ENCODE results near the gene MIOX.

DNA sequence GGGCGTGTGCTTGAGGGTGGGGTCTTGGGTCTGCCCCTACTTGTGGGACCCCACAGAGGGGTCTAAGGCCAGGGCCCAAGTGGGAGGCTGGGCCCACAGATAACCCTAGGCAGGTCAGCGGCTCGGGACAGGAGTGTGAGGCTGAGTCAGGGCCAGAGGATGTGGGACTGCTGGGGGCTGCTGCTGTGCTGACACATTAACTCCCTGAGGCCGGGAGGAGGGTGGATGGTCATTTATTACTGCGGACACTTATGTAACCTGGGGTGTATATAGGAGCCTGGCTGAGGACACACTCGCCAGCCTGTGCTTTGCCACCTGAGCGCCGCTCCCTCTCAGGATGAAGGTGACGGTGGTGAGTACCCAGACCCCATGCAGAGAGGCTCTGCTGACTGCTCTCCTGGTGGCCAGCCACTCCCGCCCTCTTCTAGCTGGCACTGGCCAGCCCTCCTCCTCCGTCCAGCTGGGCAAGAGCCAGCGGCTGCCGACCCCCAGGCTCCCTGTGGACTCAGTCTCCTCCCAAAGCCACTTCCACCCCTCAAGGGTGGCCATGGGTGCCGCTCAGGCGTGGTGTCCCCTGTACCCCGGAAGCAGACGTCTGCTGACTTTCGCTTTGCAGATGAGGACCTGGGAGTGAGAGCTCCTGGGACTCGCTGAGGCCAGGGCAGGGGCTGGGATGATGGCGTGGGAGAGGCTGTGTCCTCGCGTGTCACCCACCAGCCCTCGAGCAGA lies at the start of gene MIOX:
- TF ChIP-seq, protein P1, sequence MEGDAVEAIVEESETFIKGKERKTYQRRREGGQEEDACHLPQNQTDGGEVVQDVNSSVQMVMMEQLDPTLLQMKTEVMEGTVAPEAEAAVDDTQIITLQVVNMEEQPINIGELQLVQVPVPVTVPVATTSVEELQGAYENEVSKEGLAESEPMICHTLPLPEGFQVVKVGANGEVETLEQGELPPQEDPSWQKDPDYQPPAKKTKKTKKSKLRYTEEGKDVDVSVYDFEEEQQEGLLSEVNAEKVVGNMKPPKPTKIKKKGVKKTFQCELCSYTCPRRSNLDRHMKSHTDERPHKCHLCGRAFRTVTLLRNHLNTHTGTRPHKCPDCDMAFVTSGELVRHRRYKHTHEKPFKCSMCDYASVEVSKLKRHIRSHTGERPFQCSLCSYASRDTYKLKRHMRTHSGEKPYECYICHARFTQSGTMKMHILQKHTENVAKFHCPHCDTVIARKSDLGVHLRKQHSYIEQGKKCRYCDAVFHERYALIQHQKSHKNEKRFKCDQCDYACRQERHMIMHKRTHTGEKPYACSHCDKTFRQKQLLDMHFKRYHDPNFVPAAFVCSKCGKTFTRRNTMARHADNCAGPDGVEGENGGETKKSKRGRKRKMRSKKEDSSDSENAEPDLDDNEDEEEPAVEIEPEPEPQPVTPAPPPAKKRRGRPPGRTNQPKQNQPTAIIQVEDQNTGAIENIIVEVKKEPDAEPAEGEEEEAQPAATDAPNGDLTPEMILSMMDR (IDR thresholded peaks at IDR 0.05; ENCODE audit: poor library complexity, severe bottlenecking) = no peak
- TF ChIP-seq POLR2AphosphoS5 (IDR thresholded peaks at IDR 0.05) (no peak), RAD21 (conservative IDR thresholded peaks at IDR 0.05) (no peak), SMC3 (conservative IDR thresholded peaks at IDR 0.05; ENCODE audit: poor library complexity) (no peak), EZH2 (IDR thresholded peaks at IDR 0.05; ENCODE audit: borderline replicate concordance, insufficient read depth, low read length, poor library complexity, severe bottlenecking) (no peak), MXI1 (conservative IDR thresholded peaks at IDR 0.05; ENCODE audit: poor library complexity, severe bottlenecking) (no peak), TAF1 (IDR thresholded peaks at IDR 0.05; ENCODE audit: low read depth) (no peak), EP300 (conservative IDR thresholded peaks at IDR 0.05; ENCODE audit: poor library complexity, severe bottlenecking) (no peak)
- TF ChIP-seq, protein P2, sequence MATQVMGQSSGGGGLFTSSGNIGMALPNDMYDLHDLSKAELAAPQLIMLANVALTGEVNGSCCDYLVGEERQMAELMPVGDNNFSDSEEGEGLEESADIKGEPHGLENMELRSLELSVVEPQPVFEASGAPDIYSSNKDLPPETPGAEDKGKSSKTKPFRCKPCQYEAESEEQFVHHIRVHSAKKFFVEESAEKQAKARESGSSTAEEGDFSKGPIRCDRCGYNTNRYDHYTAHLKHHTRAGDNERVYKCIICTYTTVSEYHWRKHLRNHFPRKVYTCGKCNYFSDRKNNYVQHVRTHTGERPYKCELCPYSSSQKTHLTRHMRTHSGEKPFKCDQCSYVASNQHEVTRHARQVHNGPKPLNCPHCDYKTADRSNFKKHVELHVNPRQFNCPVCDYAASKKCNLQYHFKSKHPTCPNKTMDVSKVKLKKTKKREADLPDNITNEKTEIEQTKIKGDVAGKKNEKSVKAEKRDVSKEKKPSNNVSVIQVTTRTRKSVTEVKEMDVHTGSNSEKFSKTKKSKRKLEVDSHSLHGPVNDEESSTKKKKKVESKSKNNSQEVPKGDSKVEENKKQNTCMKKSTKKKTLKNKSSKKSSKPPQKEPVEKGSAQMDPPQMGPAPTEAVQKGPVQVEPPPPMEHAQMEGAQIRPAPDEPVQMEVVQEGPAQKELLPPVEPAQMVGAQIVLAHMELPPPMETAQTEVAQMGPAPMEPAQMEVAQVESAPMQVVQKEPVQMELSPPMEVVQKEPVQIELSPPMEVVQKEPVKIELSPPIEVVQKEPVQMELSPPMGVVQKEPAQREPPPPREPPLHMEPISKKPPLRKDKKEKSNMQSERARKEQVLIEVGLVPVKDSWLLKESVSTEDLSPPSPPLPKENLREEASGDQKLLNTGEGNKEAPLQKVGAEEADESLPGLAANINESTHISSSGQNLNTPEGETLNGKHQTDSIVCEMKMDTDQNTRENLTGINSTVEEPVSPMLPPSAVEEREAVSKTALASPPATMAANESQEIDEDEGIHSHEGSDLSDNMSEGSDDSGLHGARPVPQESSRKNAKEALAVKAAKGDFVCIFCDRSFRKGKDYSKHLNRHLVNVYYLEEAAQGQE (IDR thresholded peaks at IDR 0.05; ENCODE audit: borderline replicate concordance) = no peak
